Pancreas (tissue), 10 donors: ENCODE results near the gene SYNGR1. TPM values are rescaled to one million over a fixed set of nuclear protein-coding genes. Genes with fewer than 3 reads are reported as not detected.

Experiments
- ATAC-seq, 4 donors: fragments of 200-7000 bp; cut with Tn5 transposase; one replicate each; pipeline versions ENCODE4 v1.8.0 to v1.9.1; 2020; ENCODE audit warnings: mild to moderate bottlenecking in 4 of 4, moderate library complexity in 4 of 4
- DNase-seq, 6 donors: peaks; one replicate each; pipeline ENCODE4 v3.0.0-alpha.2; 2020
- FAIRE-seq: peaks from 2 replicates; lab custom pipeline; 2012; peaks lifted over from hg19 to GRCh38; lab: Jason Lieb, UNC
- H3K27ac ChIP-seq, 4 donors: fragments of 200-600 bp; sonication (generic); 1 replicate in 3 of 4; 2 replicates in 1 of 4; pipeline versions ENCODE4 v1.5.0 to v1.8.0; 2020
- H3K27me3 ChIP-seq, 4 donors: fragments of 200-600 bp; one replicate each; pipeline ENCODE4 v1.8.0; 2021
- H3K36me3 ChIP-seq, 3 donors: fragments of 200-600 bp; sonication (generic) in 1 of 3; one replicate each; pipeline versions ENCODE4 v1.5.0 to v1.8.0; 2020 to 2021
- H3K4me1 ChIP-seq, 3 donors: fragments of 200-600 bp; one replicate each; pipeline ENCODE4 v1.8.0; 2021
- H3K4me3 ChIP-seq, 4 donors: fragments of 200-600 bp; sonication (generic) in 2 of 4; one replicate each; pipeline versions ENCODE4 v1.5.0 to v1.8.0; 2020 to 2021
- H3K9me3 ChIP-seq, 4 donors: fragments of 200-600 bp; one replicate each; pipeline ENCODE4 v1.8.0; 2021
- WGBS, 2 donors: extraction: QIAGEN DNeasy Blood & Tissue Kit; methylation state at CpG; one replicate each; pipeline ENCODE4 v1.1.7; 2013; 5-methylcytosine and 5-hydroxymethylcytosine counted together
- intact Hi-C, 3 donors: fragments of 100-400 bp; cut with DNase I; formaldehyde crosslinking; loops; one replicate each; pipeline versions ENCODE4 v1.11.1 to v1.14.2; 2022
- polyA plus RNA-seq, 2 donors: library from polyadenylated mRNA; stranded (reverse); fragments of 200-250 nt; gene quantifications; one replicate each; pipeline ENCODE4 v1.2.3, GENCODE V29; 2013
- total RNA-seq, 6 donors: library from RNA; stranded (reverse); fragmentation: NEBNext Ultra II Directional in 4 of 6; extraction: Animal tissue kit (Norgen Biotek cat#: 25700) in 4 of 6; gene quantifications; one replicate each; pipeline versions ENCODE4 v1.2.1 to v1.2.4, GENCODE V29; 2021 to 2023
- TF ChIP-seq, protein P1 (sequence below), 4 donors: fragments of 200-600 bp; sonication (generic) in 3 of 4; IDR thresholded peaks; one replicate each; pipeline versions ENCODE4 v1.5.0 to v1.8.0; 2021; ENCODE audit warnings: antibody characterized with exemption in 4 of 4
- donor health status: healthy with polysubstance abuse.
- donor health status: DM: no; HTN: no; CAD: no; lungs with moderate emphysema.
- donor health status: DM: no; HTN: no; CAD: no.
- donor health status: control.
- donor health status: control.
- donor health status: Bipolar disorder and iron deficiency.
- donor health status: DM: yes; HTN: yes; CAD: no.
- donor health status: DM: no; HTN: no; CAD: no.
- donor health status: DM: no; HTN: no; CAD: no.
- donor health status: DM: yes; HTN: yes; CAD: no.

Gene SYNGR1
- total and polyA plus RNA-seq, 8 donors = 12.2 to 26.8 (median 16.5) TPM

DNA sequence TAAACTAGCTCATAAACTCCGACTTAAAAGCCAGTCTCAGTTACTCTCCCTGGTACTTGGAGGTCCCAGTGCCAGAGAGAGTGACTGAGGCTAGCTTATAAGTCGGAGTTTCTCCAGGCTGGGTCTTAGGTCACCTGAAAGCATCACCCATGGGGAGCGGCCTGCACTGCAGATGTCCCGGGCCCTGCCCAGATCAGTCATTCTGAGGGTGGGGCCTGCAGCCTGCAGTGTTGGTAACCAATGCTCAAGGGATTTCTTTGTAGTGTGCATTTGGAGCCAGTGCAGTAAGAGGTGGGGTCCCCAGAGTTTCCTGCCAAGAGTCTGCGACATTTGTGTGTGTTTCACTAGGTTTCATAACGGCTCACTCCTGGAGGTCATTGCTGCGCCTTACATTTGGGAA lies 64.6 kb downstream of the SYNGR1 start:
- intact Hi-C loops = no loop called here
- no peaks in the 10 kb centered on the region for H3K9me3 ChIP-seq
- TF ChIP-seq, protein P1, sequence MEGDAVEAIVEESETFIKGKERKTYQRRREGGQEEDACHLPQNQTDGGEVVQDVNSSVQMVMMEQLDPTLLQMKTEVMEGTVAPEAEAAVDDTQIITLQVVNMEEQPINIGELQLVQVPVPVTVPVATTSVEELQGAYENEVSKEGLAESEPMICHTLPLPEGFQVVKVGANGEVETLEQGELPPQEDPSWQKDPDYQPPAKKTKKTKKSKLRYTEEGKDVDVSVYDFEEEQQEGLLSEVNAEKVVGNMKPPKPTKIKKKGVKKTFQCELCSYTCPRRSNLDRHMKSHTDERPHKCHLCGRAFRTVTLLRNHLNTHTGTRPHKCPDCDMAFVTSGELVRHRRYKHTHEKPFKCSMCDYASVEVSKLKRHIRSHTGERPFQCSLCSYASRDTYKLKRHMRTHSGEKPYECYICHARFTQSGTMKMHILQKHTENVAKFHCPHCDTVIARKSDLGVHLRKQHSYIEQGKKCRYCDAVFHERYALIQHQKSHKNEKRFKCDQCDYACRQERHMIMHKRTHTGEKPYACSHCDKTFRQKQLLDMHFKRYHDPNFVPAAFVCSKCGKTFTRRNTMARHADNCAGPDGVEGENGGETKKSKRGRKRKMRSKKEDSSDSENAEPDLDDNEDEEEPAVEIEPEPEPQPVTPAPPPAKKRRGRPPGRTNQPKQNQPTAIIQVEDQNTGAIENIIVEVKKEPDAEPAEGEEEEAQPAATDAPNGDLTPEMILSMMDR (IDR thresholded peaks at IDR 0.05) = no peak
- no peak overlapping the region for H3K4me3 ChIP-seq
- FAIRE-seq = no peak
- no peaks in the 10 kb centered on the region for H3K4me1 ChIP-seq
- ATAC-seq = no peak
- peak in 1 of 6 donors; percentile 28 for DNase-seq
- H3K27me3 ChIP-seq = no peaks in the 10 kb centered on the region
- WGBS, 2 donors = 92 to 94% methylated on average over 7 of the region's 7 CpGs
- no peak overlapping the region for H3K27ac ChIP-seq
- peaks cover 0 to 27% (median 15%) of the 10 kb centered on the region in 3 donors for H3K36me3 ChIP-seq

DNA sequence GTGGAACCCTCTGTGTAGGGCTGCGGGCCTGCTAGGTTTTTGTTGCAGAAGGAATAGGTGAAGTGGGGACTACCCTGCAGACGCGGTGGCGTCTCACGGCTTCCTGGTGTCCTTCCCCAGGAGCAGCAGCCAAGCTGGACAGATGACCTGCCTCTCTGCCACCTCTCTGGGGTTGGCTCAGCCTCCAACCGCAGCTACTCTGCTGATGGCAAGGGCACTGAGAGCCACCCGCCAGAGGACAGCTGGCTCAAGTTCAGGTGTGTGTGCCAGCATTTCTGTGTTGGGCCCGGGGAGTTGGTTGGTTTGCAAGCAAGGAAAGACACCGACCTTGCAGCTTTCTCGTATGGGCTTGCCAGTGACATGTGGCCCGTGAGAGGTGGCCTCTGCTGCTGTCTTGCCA lies 65.1 kb downstream of the SYNGR1 start:
- ATAC-seq (peak in 1 of 4 donors; percentile 32), FAIRE-seq (no peak), DNase-seq (peak in 1 of 6 donors; percentile 61)
- no peaks in the 10 kb centered on the region for H3K4me1 ChIP-seq
- no peaks in the 10 kb centered on the region for H3K9me3 ChIP-seq
- no peak overlapping the region for H3K27ac ChIP-seq
- peaks cover 0 to 32% (median 18%) of the 10 kb centered on the region in 3 donors for H3K36me3 ChIP-seq
- TF ChIP-seq, protein P1 (IDR thresholded peaks at IDR 0.05) = no peak
- H3K4me3 ChIP-seq = no peak overlapping the region
- no peaks in the 10 kb centered on the region for H3K27me3 ChIP-seq
- 63% methylated on average over 11 of the region's 11 CpGs for WGBS, 2 donors
- intact Hi-C loops = no loop called here

DNA sequence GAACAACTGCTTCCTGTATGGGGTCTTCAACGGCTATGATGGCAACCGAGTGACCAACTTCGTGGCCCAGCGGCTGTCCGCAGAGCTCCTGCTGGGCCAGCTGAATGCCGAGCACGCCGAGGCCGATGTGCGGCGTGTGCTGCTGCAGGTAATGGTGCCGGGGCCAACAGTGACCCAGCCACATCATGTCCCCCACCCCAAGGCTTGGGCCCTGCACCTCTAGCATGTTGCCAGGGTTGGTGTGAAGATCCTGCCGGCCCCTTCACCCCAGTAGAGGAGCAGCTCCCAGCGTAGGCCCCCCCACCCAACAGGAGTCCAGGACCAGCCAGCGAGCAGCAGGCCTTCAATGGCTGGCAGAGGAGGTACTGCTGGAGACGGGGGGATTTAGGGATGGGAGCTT lies 65.7 kb downstream of the SYNGR1 start:
- Histone ChIP-seq H3K4me1 (no peaks in the 10 kb centered on the region), H3K36me3 (peaks cover 0 to 38% (median 20%) of the 10 kb centered on the region in 3 donors), H3K27me3 (no peaks in the 10 kb centered on the region), H3K27ac (no peak overlapping the region), H3K9me3 (no peaks in the 10 kb centered on the region), H3K4me3 (no peak overlapping the region)
- FAIRE-seq = no peak
- peak in 1 of 6 donors; percentile 53 for DNase-seq
- ATAC-seq = no peak
- 93 to 96% methylated on average over 16 of the region's 16 CpGs for WGBS, 2 donors
- TF ChIP-seq, protein P1 (IDR thresholded peaks at IDR 0.05) = no peak
- intact Hi-C loops = no loop called here

DNA sequence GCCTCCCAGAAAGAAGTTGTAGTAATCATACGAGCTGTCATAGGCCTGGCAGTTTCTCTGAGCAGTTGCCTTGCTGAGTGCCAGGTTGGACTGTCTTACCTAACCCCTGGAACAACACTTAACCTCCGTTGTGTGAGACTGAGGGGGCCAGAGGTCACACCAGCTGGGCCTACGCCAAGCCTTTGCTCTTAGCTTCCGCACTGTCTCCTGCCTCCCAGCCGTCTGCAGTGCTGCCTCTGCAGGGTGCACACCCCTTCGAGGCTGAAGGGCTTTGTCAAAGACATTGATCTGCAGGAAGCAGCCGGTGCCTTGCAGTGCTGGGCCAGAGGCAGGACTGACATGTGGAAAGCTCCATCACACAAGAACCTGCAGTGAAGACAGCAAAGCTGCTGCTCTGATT lies 66.5 kb downstream of the SYNGR1 start:
- Histone ChIP-seq H3K4me1 (no peaks in the 10 kb centered on the region), H3K27ac (no peak overlapping the region), H3K27me3 (no peaks in the 10 kb centered on the region), H3K36me3 (peaks cover 0 to 40% (median 20%) of the 10 kb centered on the region in 3 donors), H3K4me3 (no peak overlapping the region), H3K9me3 (no peaks in the 10 kb centered on the region)
- ATAC-seq = no peak
- DNase-seq = peak in 1 of 6 donors; percentile 39
- WGBS, 2 donors = 78 to 84% methylated on average over 7 of the region's 7 CpGs
- FAIRE-seq = no peak
- TF ChIP-seq, protein P1 (IDR thresholded peaks at IDR 0.05) = no peak
- intact Hi-C loops = no loop called here

DNA sequence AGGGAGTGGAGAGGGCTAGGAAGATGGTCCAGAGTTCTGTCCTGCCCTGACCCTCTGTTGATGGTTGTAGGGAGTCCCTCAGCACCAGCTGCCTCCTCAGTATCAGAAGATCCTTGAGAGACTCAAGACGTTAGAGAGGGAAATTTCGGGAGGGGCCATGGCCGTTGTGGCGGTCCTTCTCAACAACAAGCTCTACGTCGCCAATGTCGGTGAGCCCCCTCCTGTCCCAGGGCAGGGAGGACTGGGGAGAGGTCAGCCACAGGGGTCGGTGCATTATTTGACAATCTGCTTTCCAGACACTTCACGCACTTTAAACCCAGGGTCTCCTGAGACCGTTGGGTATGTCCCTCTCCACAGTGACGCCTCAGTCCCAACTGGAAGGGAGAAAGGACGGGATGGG lies 67.8 kb downstream of the SYNGR1 start:
- intact Hi-C loops = no loop called here
- Histone ChIP-seq H3K9me3 (no peaks in the 10 kb centered on the region), H3K4me3 (no peak overlapping the region), H3K27me3 (no peaks in the 10 kb centered on the region), H3K36me3 (peaks cover 0 to 49% (median 20%) of the 10 kb centered on the region in 3 donors), H3K27ac (no peak overlapping the region), H3K4me1 (no peaks in the 10 kb centered on the region)
- 91 to 95% methylated on average over 12 of the region's 12 CpGs for WGBS, 2 donors
- ATAC-seq (no peak), FAIRE-seq (no peak), DNase-seq (peak in 1 of 6 donors; percentile 16)
- TF ChIP-seq, protein P1 (IDR thresholded peaks at IDR 0.05) = no peak
